RWPE1 (cell line): Measurements from ENCODE around the gene TCAIM.
"Not testable (repeated sequence)": the region's sequence is repeated elsewhere in the genome, so short reads cannot be mapped to it uniquely, and the experiment has no call there.

Source experiments
- CTCF ChIA-PET: fragments of 350-600 bp; sonication (Branson Sonifier 250); formaldehyde crosslinking; extraction: SDS; loops from one replicate; lab custom pipeline; 2021; lab: Yijun Ruan, JAX
- POLR2A ChIA-PET: fragments of 400-600 bp; formaldehyde crosslinking; extraction: SDS; loops from one replicate; lab custom pipeline; 2020; ENCODE audit warnings: antibody characterized with exemption; ENCODE audit not compliant: low non-redundant PET; lab: Yijun Ruan, JAX
- DNase-seq: peaks from one replicate; pipeline ENCODE4 v3.0.0; 2012; ENCODE audit warnings: low spot score
- H3K27ac ChIP-seq: fragments of 450-650 bp; 2 replicates; pipeline ENCODE4 v1.5.1; 2017
- CTCF ChIP-seq: fragments of 450-650 bp; conservative IDR thresholded peaks from 2 replicates; pipeline ENCODE4 v1.5.1; 2017; ENCODE audit warnings: low read depth, mild to moderate bottlenecking

TCAIM gene

GRCh38 chr3:44392489-44392888 lies 53.9 kb downstream of the TCAIM start:
- H3K27ac ChIP-seq = no peak overlapping the region
- no peak for DNase-seq
- TF ChIP-seq CTCF = no peak
- POLR2A ChIA-PET = no interaction called here
- CTCF ChIA-PET = no interaction called here

GRCh38 chr3:44395714-44396113 lies 57.1 kb downstream of the TCAIM start:
- no peak for TF ChIP-seq CTCF
- ChIA-PET POLR2A (no interaction called here), CTCF (no interaction called here)
- H3K27ac ChIP-seq = no peak overlapping the region
- no peak for DNase-seq

GRCh38 chr3:44396200-44397171 lies 57.9 kb downstream of the TCAIM start:
- DNase-seq = no peak
- ChIA-PET POLR2A (no interaction called here), CTCF (interaction anchor here (0.5 to 0.7 kb wide), 2 partner anchors 90 to 1454 kb away, joined by 4 to 6 read pairs; no protein-coding TSS in a partner anchor)
- H3K27ac ChIP-seq = no peak overlapping the region
- no peak for TF ChIP-seq CTCF

GRCh38 chr3:44398271-44398670 lies 59.7 kb downstream of the TCAIM start:
- H3K27ac ChIP-seq, DNase-seq, CTCF ChIA-PET, POLR2A ChIA-PET: not testable (repeated sequence)

GRCh38 chr3:44398853-44399252 lies 60.3 kb downstream of the TCAIM start:
- CTCF ChIA-PET = no interaction called here

GRCh38 chr3:44400771-44401170 lies 62.2 kb downstream of the TCAIM start:
- H3K27ac ChIP-seq = no peak overlapping the region
- CTCF ChIA-PET = no interaction called here
- POLR2A ChIA-PET = no interaction called here
- TF ChIP-seq CTCF = no peak
- no peak for DNase-seq

More at GRCh38 chr3:44398853-44399252, 60.3 kb downstream of the TCAIM start:
- no peak overlapping the region for H3K27ac ChIP-seq
- no peak for DNase-seq
- TF ChIP-seq CTCF = no peak
- POLR2A ChIA-PET = no interaction called here

- ChIA-PET CTCF (no interaction called here), POLR2A (no interaction called here)
- TF ChIP-seq CTCF = no peak
- DNase-seq = no peak
- no peak overlapping the region for H3K27ac ChIP-seq
These were observed 64.0 kb downstream of the TCAIM start for GRCh38 chr3:44402548-44402947.
